K562 (cell line): Measurements from ENCODE around the gene OSCP1. TPM values are rescaled to one million over a fixed set of nuclear protein-coding genes. Genes with fewer than 3 reads are reported as not detected.

ENCODE experiments used
- ATAC-seq: fragments of 200-7000 bp; cut with Tn5 transposase; 3 replicates; pipeline ENCODE4 v1.9.1; 2020; ENCODE audit warnings: moderate library complexity
- BruUV-seq: library from RNA; stranded (reverse); fragments of 400-500 nt; replicated peaks from 2 replicates; lab custom pipeline; 2021; lab: Mats Ljungman, UMichigan
- CTCF ChIA-PET: fragments of 300-600 bp; formaldehyde crosslinking; extraction: SDS; loops from one replicate; lab custom pipeline; 2021; ENCODE audit warnings: low intra/inter-chr PET ratio; lab: Yijun Ruan, JAX
- POLR2A ChIA-PET: fragments of 300-600, 350-650 bp; sonication (Branson Sonifier 250); formaldehyde crosslinking; extraction: SDS; loops from one replicate; lab custom pipeline; 2021; ENCODE audit warnings: antibody characterized with exemption, inconsistent platforms; lab: Yijun Ruan, JAX
- DNase-seq, 4 experiments: peaks; one replicate each; pipeline versions ENCODE4 v3.0.0 to v3.0.0-alpha.2; 2011 to 2018; ENCODE audit warnings: low spot score in 3 of 4, mixed read lengths in 3 of 4; ENCODE audit errors: extremely low read depth in 1 of 4
- FAIRE-seq: peaks from 2 replicates; lab custom pipeline; 2011; peaks lifted over from hg19 to GRCh38; lab: Jason Lieb, UNC
- H2AFZ ChIP-seq: 2 replicates; pipeline ENCODE4 v1.6.0; 2011; ENCODE audit warnings: low read depth, low read length, control low read depth, inconsistent platforms
- H3K27ac ChIP-seq: fragments of 200-600 bp; 3 replicates; pipeline ENCODE4 v1.8.0; 2011; ENCODE audit warnings: low read depth, mild to moderate bottlenecking, control low read depth, inconsistent platforms, low read length, moderate library complexity, mixed read lengths; ENCODE audit errors: extremely low read depth
- H3K27me3 ChIP-seq, 2 experiments: fragments of 300-600 bp in 1 of 2; 2 replicates in 1 of 2; 3 replicates in 1 of 2; pipeline versions ENCODE4 v1.6.0 to v1.8.0; 2011; ENCODE audit warnings: inconsistent platforms in 2 of 2, low read length in 2 of 2, mild to moderate bottlenecking in 1 of 2, mixed read lengths in 1 of 2, moderate library complexity in 1 of 2; ENCODE audit not compliant: control insufficient read depth in 2 of 2, insufficient read depth in 2 of 2
- H3K36me3 ChIP-seq: fragments of 300-600 bp; 3 replicates; pipeline ENCODE4 v1.8.0; 2011; ENCODE audit warnings: mild to moderate bottlenecking, low read length, inconsistent platforms; ENCODE audit not compliant: control insufficient read depth, insufficient read depth
- H3K4me1 ChIP-seq, 2 experiments: fragments of 200-600 bp in 1 of 2; replicated peaks in 1 of 2; 2 replicates in 1 of 2; 3 replicates in 1 of 2; pipeline versions ENCODE4 v1.5.1 to v1.8.0; 2011; ENCODE audit warnings: inconsistent platforms in 2 of 2, low read length in 2 of 2, mild to moderate bottlenecking in 1 of 2, mixed read lengths in 1 of 2, moderate library complexity in 1 of 2; ENCODE audit not compliant: control insufficient read depth in 2 of 2, insufficient read depth in 2 of 2
- H3K4me2 ChIP-seq: 2 replicates; pipeline ENCODE4 v1.6.1; 2011; ENCODE audit warnings: low read length, control low read depth, inconsistent platforms, mixed read lengths; ENCODE audit not compliant: insufficient read depth
- H3K4me3 ChIP-seq: fragments of 200-600 bp; sonication (generic), shearing (Covaris generic); 2 replicates; pipeline ENCODE4 v1.5.1; 2016; ENCODE audit warnings: control low read depth, inconsistent platforms
- H3K79me2 ChIP-seq: fragments of 200-600 bp; 3 replicates; pipeline ENCODE4 v1.8.0; 2011; ENCODE audit warnings: low read length, inconsistent platforms; ENCODE audit not compliant: control insufficient read depth, insufficient read depth
- H3K9ac ChIP-seq, 2 experiments: 2 replicates each; pipeline versions ENCODE4 v1.6.0 to v1.6.1; 2011; ENCODE audit warnings: low read depth in 2 of 2, low read length in 2 of 2, control low read depth in 1 of 2, inconsistent platforms in 1 of 2, mild to moderate bottlenecking in 1 of 2, mixed read lengths in 1 of 2; ENCODE audit not compliant: insufficient read depth in 1 of 2
- H3K9me1 ChIP-seq: one replicate; pipeline ENCODE4 v1.6.0; 2011; ENCODE audit warnings: inconsistent platforms, mild to moderate bottlenecking, low read length, moderate library complexity; ENCODE audit not compliant: control insufficient read depth, insufficient read depth
- H3K9me3 ChIP-seq: replicated peaks from 2 replicates; pipeline ENCODE4 v1.5.1; 2011; ENCODE audit warnings: low read depth, low read length, inconsistent platforms; ENCODE audit not compliant: control insufficient read depth, insufficient read depth
- H4K20me1 ChIP-seq: replicated peaks from 2 replicates; pipeline ENCODE4 v1.6.1; 2011; ENCODE audit warnings: low read length, inconsistent platforms, mixed read lengths; ENCODE audit not compliant: control insufficient read depth, insufficient read depth
- BCOR ChIP-seq: fragments of 450-650 bp; IDR thresholded peaks from 2 replicates; pipeline ENCODE4 v1.6.1; 2016
- BRCA1 ChIP-seq, 2 experiments: fragments of 450-650 bp in 1 of 2; sonication (generic) in 1 of 2; formaldehyde crosslinking in 1 of 2; IDR thresholded peaks; 2 replicates each; pipeline versions ENCODE4 v1.5.0 to v1.6.1; 2017 to 2020; ENCODE audit warnings: mild to moderate bottlenecking in 1 of 2, missing genetic modification reagents in 1 of 2
- CEBPG ChIP-seq, 3 experiments: fragments of 200-800 bp in 1 of 3; sonication (Bioruptor generic) in 1 of 3; sonication (generic) in 1 of 3; formaldehyde crosslinking in 1 of 3; IDR thresholded peaks in 2 of 3; conservative IDR thresholded peaks in 1 of 3; 2 replicates each; pipeline versions ENCODE4 v1.6.1 to v1.8.0; 2016 to 2022; ENCODE audit warnings: missing compliant biosample characterization in 2 of 3, missing genetic modification characterization in 2 of 3, mild to moderate bottlenecking in 1 of 3, missing genetic modification reagents in 1 of 3
- HLTF ChIP-seq: fragments of 450-650 bp; IDR thresholded peaks from 2 replicates; pipeline ENCODE4 v1.6.1; 2016
- MTA1 ChIP-seq: fragments of 450-650 bp; IDR thresholded peaks from 2 replicates; pipeline ENCODE4 v1.6.1; 2017; ENCODE audit warnings: borderline replicate concordance
- NRF1 ChIP-seq, 2 experiments: fragments of 450-650 bp; IDR thresholded peaks in 1 of 2; conservative IDR thresholded peaks in 1 of 2; 2 replicates each; pipeline ENCODE4 v1.6.1; 2014; ENCODE audit warnings: mild to moderate bottlenecking in 2 of 2
- RBFOX2 ChIP-seq: fragments of 200-400 bp; formaldehyde crosslinking; IDR thresholded peaks from 2 replicates; pipeline ENCODE4 v1.6.1; 2017; ENCODE audit warnings: low read depth, mild to moderate bottlenecking, low read length, moderate library complexity
- RUNX1 ChIP-seq: sonication (generic); IDR thresholded peaks from 2 replicates; pipeline ENCODE4 v1.6.1; 2016; ENCODE audit warnings: antibody characterized with exemption, low read depth
- WGBS: fragments of 100-300 bp; shearing (Covaris generic); methylation state at CpG from one replicate; pipeline ENCODE4 v1.1.6; 2016; ENCODE audit warnings: low coverage, mixed read lengths; ENCODE audit not compliant: insufficient coverage; ENCODE audit errors: missing lambda C conversion rate; 5-methylcytosine and 5-hydroxymethylcytosine counted together
- in situ Hi-C: fragments of 300-500 bp; cut with MboI; formaldehyde crosslinking; loops from 4 replicates; pipeline ENCODE4 v1.15.0; 2018; ENCODE audit warnings: inconsistent platforms, mixed read lengths
- intact Hi-C: fragments of 100-400 bp; cut with micrococcal nuclease; formaldehyde crosslinking; loops from 2 replicates; pipeline ENCODE4 v1.14.2; 2022
- polyA plus RNA-seq, 8 experiments: library from polyadenylated mRNA; depleted of rRNA in 4 of 8; stranded (reverse) in 5 of 8; unstranded in 3 of 8; fragments of >200 nt; fragmentation: Nextera tagmentation in 2 of 8; fragmentation: Illumina TruSeq in 1 of 8; extraction: Ambion mirVana in 2 of 8; extraction: Trizol in 1 of 8; gene quantifications; 2 replicates each; pipeline versions ENCODE4 v1.2.1 to v1.2.3, GENCODE V29; 2011 to 2014; ENCODE audit warnings: inconsistent platforms in 1 of 8, missing spikeins in 1 of 8
- total RNA-seq, 7 experiments: library from RNA; depleted of rRNA in 6 of 7; stranded (reverse); fragments of >200 nt in 6 of 7; fragmentation: Illumina TruSeq in 2 of 7; extraction: Trizol in 2 of 7; gene quantifications; 2 replicates each; pipeline versions ENCODE4 v1.2.1 to v1.2.3, GENCODE V29; 2011 to 2021; ENCODE audit warnings: low replicate concordance in 1 of 7

Gene OSCP1
- total and polyA plus RNA-seq, 9 of the 15 experiments (the other 6 are each of a cell fraction or from before 2014, with no cell fraction given): 0.15 to 0.40 (median 0.33) TPM; not detected in 5

GRCh38 chr1:36415661-36416326, 34.5 kb downstream of the OSCP1 start:
- H3K79me2 ChIP-seq: no peaks in the 10 kb centered on the region
- H3K27me3 ChIP-seq: no peaks in the 10 kb centered on the region
- H3K27ac ChIP-seq: no peak overlapping the region
- H3K9me1 ChIP-seq: no peaks in the 10 kb centered on the region
- peaks cover 8 to 11% of the 10 kb centered on the region in 2 experiments; a peak in 4 of 5 replicates for H3K4me1 ChIP-seq
- H2AFZ ChIP-seq: no peak overlapping the region
- no peak overlapping the region for H3K4me2 ChIP-seq
- H3K4me3 ChIP-seq: no peak overlapping the region
- no peak for TF ChIP-seq MTA1
- no peak for TF ChIP-seq NRF1 (conservative IDR thresholded peaks at IDR 0.05 in 1 of 2, IDR thresholded peaks at IDR 0.05 in 1 of 2)
- TF ChIP-seq HLTF: no peak
- no peak for TF ChIP-seq BRCA1 (IDR thresholded peaks at IDR 0.05)
- TF ChIP-seq BRCA1 (CRISPR knock-in tag; IDR thresholded peaks at IDR 0.05): no peak
- TF ChIP-seq CEBPG (CRISPR knock-in tag; IDR thresholded peaks at IDR 0.05): no peak
- TF ChIP-seq CEBPG (tag; conservative IDR thresholded peaks at IDR 0.05 in 1 of 2, IDR thresholded peaks at IDR 0.05 in 1 of 2): no peak
- no peak for TF ChIP-seq RUNX1
- no peak for TF ChIP-seq RBFOX2
- no peak for TF ChIP-seq BCOR
- in situ Hi-C loops: no loop called here
- CTCF ChIA-PET: no interaction called here
- whole genome bisulfite sequencing: 72% methylated on average over 15 of the region's 15 CpGs
- H3K9me3 ChIP-seq: 0 out of 2 replicates have a peak, but pooled peaks cover 4% of the 10 kb centered on the region
- ATAC-seq (no peak), FAIRE-seq (no peak), DNase-seq (no peak)
- H3K36me3 ChIP-seq: 0 out of 3 replicates have a peak, but pooled peaks cover 4% of the 10 kb centered on the region
- no peak overlapping the region for H3K9ac ChIP-seq
- H4K20me1 ChIP-seq: no peaks in the 10 kb centered on the region
- intact Hi-C loops: no loop called here
- POLR2A ChIA-PET: interaction anchor here (0.9 to 2.6 kb wide), 3 partner anchors 21 to 29 kb away, joined by 3 to 13 read pairs (median 3); no protein-coding TSS in a partner anchor
- BruUV-seq: no TSS peak
